Common myeloid progenitor, CD34-positive (primary cell): ENCODE data around the gene LRRC4C.

ENCODE experiments used
- CTCF ChIA-PET: fragments of 350-600 bp; sonication (Branson Sonifier 250); formaldehyde crosslinking; loops from one replicate; lab custom pipeline; 2021; ENCODE audit warnings: antibody characterized with exemption; lab: Charles Lee
- POLR2A ChIA-PET: fragments of 350-600 bp; sonication (Branson Sonifier 250); formaldehyde crosslinking; loops from one replicate; lab custom pipeline; 2021; ENCODE audit warnings: antibody characterized with exemption; lab: Charles Lee
- DNase-seq, 3 donors: peaks; one replicate each; pipeline versions ENCODE4 v3.0.0 to v3.0.0-alpha.2; 2013
- H3K27ac ChIP-seq, 2 experiments: 1 replicate in 1 of 2; 2 replicates in 1 of 2; pipeline ENCODE4 v1.7.0; 2013; ENCODE audit warnings: inconsistent platforms in 2 of 2, low read length in 2 of 2, mild to moderate bottlenecking in 2 of 2, low read depth in 1 of 2, moderate library complexity in 1 of 2; ENCODE audit not compliant: severe bottlenecking in 2 of 2, insufficient read depth in 1 of 2, poor library complexity in 1 of 2
- H3K27me3 ChIP-seq, 5 experiments: replicated peaks in 2 of 5; 1 replicate in 3 of 5; 2 replicates in 2 of 5; pipeline versions ENCODE4 v1.6.1 to v1.7.0; 2013; ENCODE audit warnings: low read length in 4 of 5, mild to moderate bottlenecking in 2 of 5, moderate library complexity in 2 of 5, inconsistent platforms in 1 of 5; ENCODE audit not compliant: insufficient read depth in 5 of 5, control insufficient read depth in 4 of 5
- H3K36me3 ChIP-seq, 4 experiments: 1 replicate in 2 of 4; 2 replicates in 2 of 4; pipeline versions ENCODE4 v1.6.1 to v1.7.0; 2013; ENCODE audit warnings: low read length in 3 of 4, control low read depth in 1 of 4, mild to moderate bottlenecking in 1 of 4; ENCODE audit not compliant: control insufficient read depth in 4 of 4, insufficient read depth in 4 of 4
- H3K4me1 ChIP-seq, 4 experiments: 1 replicate in 3 of 4; 2 replicates in 1 of 4; pipeline versions ENCODE4 v1.6.1 to v1.7.1; 2013; ENCODE audit warnings: low read length in 3 of 4, mild to moderate bottlenecking in 3 of 4, control low read depth in 1 of 4, inconsistent platforms in 1 of 4, moderate library complexity in 1 of 4; ENCODE audit not compliant: control insufficient read depth in 4 of 4, insufficient read depth in 4 of 4; ENCODE audit errors: control extremely low read depth in 1 of 4
- H3K4me3 ChIP-seq, 7 experiments: 1 replicate in 4 of 7; 2 replicates in 3 of 7; pipeline versions ENCODE4 v1.5.1 to v1.7.0; 2013; ENCODE audit warnings: mild to moderate bottlenecking in 7 of 7, low read length in 6 of 7, moderate library complexity in 6 of 7, inconsistent platforms in 2 of 7, low read depth in 2 of 7, control low read depth in 1 of 7; ENCODE audit not compliant: insufficient read depth in 4 of 7, control insufficient read depth in 1 of 7; ENCODE audit errors: extremely low read depth in 1 of 7
- H3K9me3 ChIP-seq, 5 experiments: 1 replicate in 4 of 5; 2 replicates in 1 of 5; pipeline versions ENCODE4 v1.6.1 to v1.7.1; 2013; ENCODE audit warnings: low read length in 4 of 5, mild to moderate bottlenecking in 2 of 5, inconsistent platforms in 1 of 5, low read depth in 1 of 5, moderate library complexity in 1 of 5; ENCODE audit not compliant: control insufficient read depth in 4 of 5, insufficient read depth in 2 of 5; ENCODE audit errors: control extremely low read depth in 1 of 5
- WGBS: methylation state at CpG from one replicate; pipeline ENCODE4 v1.1.5; 2013; ENCODE audit not compliant: insufficient coverage; 5-methylcytosine and 5-hydroxymethylcytosine counted together

Gene LRRC4C

DNA sequence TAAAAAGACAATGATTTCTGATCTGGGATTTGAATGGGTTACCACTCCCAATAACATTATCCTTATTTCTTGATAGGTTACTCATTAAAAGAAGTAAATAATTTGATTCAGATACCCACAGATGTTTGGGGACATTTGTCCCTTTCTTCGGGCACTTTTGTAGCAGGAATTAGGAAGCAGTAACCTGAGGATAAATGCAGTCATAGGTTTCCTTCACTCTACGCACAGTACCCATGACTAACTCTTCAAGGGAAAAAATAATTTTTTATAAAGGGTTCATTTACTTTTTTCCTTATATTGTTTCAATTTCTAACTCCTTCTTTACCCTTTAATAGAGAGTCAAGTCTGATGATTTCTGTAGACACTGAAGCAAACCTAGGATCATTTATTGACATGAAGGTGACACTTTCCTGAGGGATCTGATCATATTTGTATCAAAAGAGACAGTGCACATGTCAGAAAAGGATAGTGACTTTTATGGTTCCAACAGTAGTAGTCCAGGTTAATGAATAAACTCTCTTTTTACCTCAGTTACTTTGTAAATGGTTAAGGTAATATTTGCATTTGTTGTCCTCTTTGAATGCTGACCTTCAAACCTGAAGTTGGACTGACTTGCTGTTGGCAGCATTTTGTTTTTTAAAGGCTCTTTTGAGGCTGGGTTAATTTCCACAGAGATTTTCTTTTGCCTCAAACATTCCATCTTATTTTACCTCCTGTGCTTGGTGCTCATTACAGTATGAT is 1072.0 kb downstream of the LRRC4C start:
- POLR2A ChIA-PET = no interaction called here
- WGBS = no CpG with 5 or more reads among the region's 2 CpGs
- CTCF ChIA-PET = no interaction called here
- Histone ChIP-seq H3K27me3 (no peaks in the 10 kb centered on the region), H3K4me1 (no peaks in the 10 kb centered on the region), H3K4me3 (no peak overlapping the region), H3K27ac (no peak overlapping the region), H3K36me3 (no peaks in the 10 kb centered on the region), H3K9me3 (no peaks in the 10 kb centered on the region)
- no peak for DNase-seq

DNA sequence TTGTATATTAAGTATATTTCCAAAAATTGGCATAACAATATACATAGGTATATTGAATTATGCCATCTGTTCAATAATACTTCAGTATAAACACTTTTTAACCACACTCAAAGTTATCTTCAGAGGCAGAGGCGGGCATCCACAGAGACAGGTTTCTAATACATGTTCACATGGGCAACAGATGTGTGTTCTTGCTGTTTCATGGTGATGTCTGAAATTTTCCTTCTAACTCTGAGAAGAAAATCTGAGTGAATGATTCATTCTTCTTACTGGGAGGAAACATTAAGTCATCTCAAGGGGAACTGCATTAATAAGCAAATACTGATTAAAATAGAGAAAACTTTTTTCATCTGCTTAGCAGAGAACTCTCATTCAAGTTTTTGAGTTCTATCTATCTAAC is 1074.5 kb downstream of the LRRC4C start:
- POLR2A ChIA-PET = no interaction called here
- Histone ChIP-seq H3K9me3 (no peaks in the 10 kb centered on the region), H3K4me1 (no peaks in the 10 kb centered on the region), H3K4me3 (no peak overlapping the region), H3K36me3 (no peaks in the 10 kb centered on the region), H3K27ac (no peak overlapping the region), H3K27me3 (no peaks in the 10 kb centered on the region)
- DNase-seq = no peak
- no CpG with 5 or more reads among the region's 1 CpG for WGBS
- CTCF ChIA-PET = no interaction called here

GRCh38 chr11:40381481-40381880 is 1078.0 kb downstream of the LRRC4C start:
- Histone ChIP-seq H3K27me3 (no peaks in the 10 kb centered on the region), H3K4me1 (no peaks in the 10 kb centered on the region), H3K27ac (no peak overlapping the region), H3K36me3 (no peaks in the 10 kb centered on the region), H3K4me3 (no peak overlapping the region), H3K9me3 (no peaks in the 10 kb centered on the region)
- 100% methylated on average over 2 of the region's 3 CpGs for WGBS
- no peak for DNase-seq
- ChIA-PET POLR2A (no interaction called here), CTCF (no interaction called here)

GRCh38 chr11:40380835-40381234 is 1078.6 kb downstream of the LRRC4C start:
- POLR2A ChIA-PET = no interaction called here
- DNase-seq = no peak
- Histone ChIP-seq H3K4me1 (no peaks in the 10 kb centered on the region), H3K9me3 (no peaks in the 10 kb centered on the region), H3K27me3 (no peaks in the 10 kb centered on the region), H3K27ac (no peak overlapping the region), H3K36me3 (no peaks in the 10 kb centered on the region), H3K4me3 (no peak overlapping the region)
- CTCF ChIA-PET = no interaction called here
- no CpG with 5 or more reads among the region's 5 CpGs for WGBS

DNA sequence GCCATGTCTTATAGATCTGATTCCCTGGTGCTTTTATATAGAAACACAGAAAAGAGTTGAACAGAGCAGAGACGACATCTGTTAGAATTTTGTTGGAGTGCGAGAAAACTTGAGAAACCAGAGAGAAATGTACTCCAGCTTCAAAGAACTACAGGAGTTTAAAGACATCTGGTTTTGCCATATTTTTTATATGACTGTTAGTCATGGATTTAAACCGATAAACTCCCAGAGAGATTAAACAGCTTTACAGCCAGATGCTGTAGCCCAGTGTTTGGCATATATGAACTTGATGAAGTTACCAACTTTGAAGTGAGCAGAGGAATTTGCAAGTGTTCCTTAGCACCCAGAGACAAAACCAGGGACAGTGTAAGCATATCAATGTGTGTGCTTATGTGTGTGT is 1083.1 kb downstream of the LRRC4C start:
- WGBS = 96% methylated on average over 3 of the region's 3 CpGs
- no peak overlapping the region for H3K27ac ChIP-seq
- ChIA-PET POLR2A (no interaction called here), CTCF (no interaction called here)
- H3K27me3 ChIP-seq = no peaks in the 10 kb centered on the region
- no peaks in the 10 kb centered on the region for H3K9me3 ChIP-seq
- no peaks in the 10 kb centered on the region for H3K36me3 ChIP-seq
- no peak overlapping the region for H3K4me3 ChIP-seq
- no peak for DNase-seq
- H3K4me1 ChIP-seq = no peaks in the 10 kb centered on the region

GRCh38 chr11:40370821-40371616 is 1088.4 kb downstream of the LRRC4C start:
- WGBS = 100% methylated on average over 2 of the region's 5 CpGs
- no peaks in the 10 kb centered on the region for H3K9me3 ChIP-seq
- no peaks in the 10 kb centered on the region for H3K27me3 ChIP-seq
- ChIA-PET POLR2A (no interaction called here), CTCF (no interaction called here)
- H3K4me1 ChIP-seq = no peaks in the 10 kb centered on the region
- no peak overlapping the region for H3K27ac ChIP-seq
- no peaks in the 10 kb centered on the region for H3K36me3 ChIP-seq
- H3K4me3 ChIP-seq = no peak overlapping the region
- DNase-seq = no peak

DNA sequence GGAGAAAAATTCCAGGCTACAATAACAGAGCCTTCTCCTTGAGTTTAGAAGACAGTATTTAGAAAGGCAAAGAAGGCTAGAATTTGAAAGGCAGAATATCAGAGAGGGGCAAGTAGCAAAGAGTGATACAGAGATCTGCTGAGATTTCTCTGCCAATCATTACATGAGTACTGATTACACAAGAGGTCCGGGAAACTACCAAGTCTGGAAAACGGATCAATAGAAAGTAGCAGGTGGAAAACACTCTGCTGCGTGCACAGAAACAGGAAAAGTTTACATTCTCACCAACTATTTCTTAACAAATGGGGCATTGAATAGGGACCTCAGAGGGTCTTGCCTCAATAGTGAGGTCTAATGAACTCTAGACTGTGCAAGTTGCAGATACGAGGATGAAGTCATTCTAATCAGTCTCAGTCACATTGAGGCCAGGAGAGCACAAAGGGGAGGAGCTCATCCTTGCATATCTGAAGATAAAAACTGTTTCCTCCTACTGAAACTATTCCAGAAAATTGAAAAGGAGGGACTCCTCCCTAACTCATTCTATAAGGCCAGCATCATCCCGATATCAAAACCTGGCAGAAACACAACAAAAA is 1099.2 kb downstream of the LRRC4C start:
- POLR2A ChIA-PET = no interaction called here
- Histone ChIP-seq H3K27ac (no peak overlapping the region), H3K4me3 (no peak overlapping the region), H3K36me3 (no peaks in the 10 kb centered on the region), H3K9me3 (no peaks in the 10 kb centered on the region), H3K27me3 (no peaks in the 10 kb centered on the region), H3K4me1 (no peaks in the 10 kb centered on the region)
- 100% methylated on average over 3 of the region's 5 CpGs for WGBS
- CTCF ChIA-PET = no interaction called here
- DNase-seq = no peak
